GM18526 (cell line): ENCODE data around the gene GPR17.

Experiments used
- POLR2A ChIP-seq: IDR thresholded peaks from 3 replicates; pipeline ENCODE4 v1.6.1; 2011; ENCODE audit not compliant: insufficient read length; ENCODE audit errors: extremely low read depth

Gene GPR17

DNA sequence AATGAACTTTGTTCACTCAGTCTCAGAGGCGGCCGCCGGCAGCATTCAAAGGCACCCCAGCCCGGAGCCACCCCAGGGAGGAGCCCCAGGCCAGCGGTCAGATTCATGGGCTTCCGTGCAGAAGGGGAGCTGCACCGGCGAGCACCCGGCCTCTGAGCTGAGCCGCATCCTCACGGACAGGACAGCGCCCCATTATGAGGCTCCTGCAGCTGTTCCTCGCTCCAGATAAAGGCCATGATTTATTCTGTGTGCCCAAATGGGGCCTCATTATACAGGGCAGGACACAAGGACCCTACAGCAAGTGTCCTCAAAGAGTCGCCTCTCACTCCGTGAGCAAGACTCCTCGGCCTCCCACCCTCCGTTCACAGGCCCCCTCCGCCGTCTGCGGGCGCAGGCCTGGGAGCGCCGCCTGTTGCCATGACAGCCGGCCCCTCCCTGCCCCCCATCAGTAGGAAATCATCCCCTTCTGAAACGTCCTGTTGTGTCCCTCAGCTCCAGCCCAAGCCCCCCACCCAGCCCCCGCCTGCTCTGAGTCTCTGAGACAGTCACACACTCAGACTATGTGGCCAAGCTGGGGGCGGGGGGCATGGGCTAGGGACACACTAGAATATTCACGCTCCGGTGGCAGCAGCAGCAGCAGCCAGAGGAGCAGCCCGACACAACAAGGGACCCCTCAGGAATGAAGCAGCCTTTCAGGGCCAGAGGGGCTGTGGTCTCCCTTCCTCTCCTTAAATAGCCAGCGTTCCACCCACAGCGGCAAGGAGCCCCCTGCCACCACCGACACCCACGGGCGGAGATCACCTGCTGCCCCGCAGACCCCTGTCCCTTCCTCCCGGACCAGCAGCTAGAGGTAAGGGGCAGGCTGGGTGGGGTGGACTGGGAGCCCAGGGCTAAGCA is at the start of gene GPR17:
TSS of gene GPR17 (plus strand) at position 759 of the 897 bp plus-strand sequence. CDS start 4,583 bp downstream, outside the sequence.
- no peak for TF ChIP-seq POLR2A

- no peak for TF ChIP-seq POLR2A
Observed at GRCh38 chr2:127596311-127597045, 49.5 kb upstream of the GPR17 start.

DNA sequence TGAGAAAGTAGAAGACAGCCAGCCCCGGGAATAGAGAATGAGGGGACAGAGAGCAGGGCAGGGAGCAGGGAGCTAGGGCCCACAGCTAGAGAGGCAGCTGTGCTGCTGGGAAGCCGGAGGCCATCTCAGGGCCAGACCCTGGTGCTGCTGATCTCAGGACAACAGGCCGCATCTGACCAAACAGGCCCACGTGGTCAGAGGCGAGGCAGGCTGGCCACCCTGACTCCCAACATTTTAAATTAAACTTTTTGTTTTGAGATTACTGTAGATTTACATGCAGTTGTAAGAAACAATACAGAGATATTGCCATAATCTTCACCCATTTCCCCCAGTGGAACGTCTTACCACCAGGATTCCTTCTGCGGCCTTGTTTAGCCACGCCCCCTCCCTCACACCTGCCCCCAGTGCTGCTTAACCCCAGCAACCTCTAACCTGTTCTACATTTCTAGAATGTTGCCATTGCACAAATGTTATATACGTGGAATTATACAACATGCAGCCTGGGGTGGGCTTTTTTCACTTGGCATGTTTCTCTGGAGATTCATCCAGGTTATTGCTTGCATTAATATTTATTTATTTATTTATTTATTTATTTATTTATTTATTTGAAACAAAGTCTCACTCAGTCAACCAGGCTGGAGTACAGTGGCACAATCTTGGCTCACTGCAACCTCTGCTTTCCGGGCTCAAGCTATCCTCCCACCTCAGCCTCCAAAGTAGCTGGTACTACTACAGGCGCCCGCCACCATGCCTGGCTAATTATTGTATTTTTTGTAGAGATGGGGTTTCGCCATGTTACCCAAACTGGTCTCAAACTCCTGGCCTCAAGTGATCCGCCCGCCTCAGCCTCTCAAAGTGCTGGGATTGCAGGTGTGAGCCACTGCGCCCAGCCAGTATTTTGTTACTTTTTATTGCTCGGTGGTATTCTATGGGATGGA is 48.6 kb upstream of the GPR17 start:
- TF ChIP-seq POLR2A = no peak

GRCh38 chr2:127597984-127598380 is 48.0 kb upstream of the GPR17 start:
- no peak for TF ChIP-seq POLR2A

DNA sequence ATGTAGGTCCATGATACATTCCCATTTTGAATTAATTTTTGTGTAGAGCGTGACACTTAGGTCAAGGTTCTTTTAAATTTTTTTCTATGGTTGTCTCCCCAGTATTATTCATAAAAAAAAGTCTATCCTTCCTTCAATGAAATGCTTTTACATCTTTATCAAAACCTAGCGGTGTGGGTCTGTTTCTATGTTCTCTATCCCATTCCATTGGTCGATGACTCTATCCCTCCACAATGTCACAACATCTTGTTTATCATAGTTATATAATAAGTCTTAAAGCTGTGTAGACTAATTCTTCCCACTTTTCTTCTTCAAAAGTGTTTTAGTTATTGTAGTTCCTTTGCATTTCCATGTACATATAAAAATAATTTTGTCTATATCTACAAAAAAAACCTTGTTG is 47.2 kb upstream of the GPR17 start:
- no peak for TF ChIP-seq POLR2A

GRCh38 chr2:127599211-127599610 is 46.7 kb upstream of the GPR17 start:
- no peak for TF ChIP-seq POLR2A

GRCh38 chr2:127604986-127605385 is 41.0 kb upstream of the GPR17 start:
- TF ChIP-seq POLR2A = no peak

DNA sequence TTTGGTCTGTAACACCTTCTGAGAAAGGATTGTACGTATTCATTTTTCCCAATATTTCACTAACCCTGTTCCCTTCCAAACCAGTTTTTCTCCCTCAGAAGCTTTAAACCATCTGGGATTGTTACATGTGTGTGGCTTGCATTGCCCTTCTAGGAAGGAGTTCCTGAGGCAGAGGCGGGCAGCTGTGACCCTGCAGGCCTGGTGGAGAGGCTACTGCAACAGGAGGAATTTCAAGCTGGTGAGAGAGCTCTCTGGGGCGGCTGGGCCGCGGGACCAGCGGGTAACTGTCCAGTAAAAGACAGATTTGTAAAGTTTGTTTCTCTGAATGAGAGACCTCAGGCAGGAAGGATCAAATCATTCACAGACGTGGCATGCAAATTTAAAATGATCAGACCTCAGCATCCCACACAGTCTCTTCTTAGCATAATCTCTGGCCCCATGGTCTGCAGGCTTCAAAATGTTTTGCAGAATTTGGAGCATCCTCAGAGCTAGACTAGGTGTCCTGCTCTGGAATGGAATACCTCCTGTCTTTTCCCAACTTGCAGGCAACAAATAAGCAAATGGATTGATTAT is 40.2 kb upstream of the GPR17 start:
- no peak for TF ChIP-seq POLR2A

DNA sequence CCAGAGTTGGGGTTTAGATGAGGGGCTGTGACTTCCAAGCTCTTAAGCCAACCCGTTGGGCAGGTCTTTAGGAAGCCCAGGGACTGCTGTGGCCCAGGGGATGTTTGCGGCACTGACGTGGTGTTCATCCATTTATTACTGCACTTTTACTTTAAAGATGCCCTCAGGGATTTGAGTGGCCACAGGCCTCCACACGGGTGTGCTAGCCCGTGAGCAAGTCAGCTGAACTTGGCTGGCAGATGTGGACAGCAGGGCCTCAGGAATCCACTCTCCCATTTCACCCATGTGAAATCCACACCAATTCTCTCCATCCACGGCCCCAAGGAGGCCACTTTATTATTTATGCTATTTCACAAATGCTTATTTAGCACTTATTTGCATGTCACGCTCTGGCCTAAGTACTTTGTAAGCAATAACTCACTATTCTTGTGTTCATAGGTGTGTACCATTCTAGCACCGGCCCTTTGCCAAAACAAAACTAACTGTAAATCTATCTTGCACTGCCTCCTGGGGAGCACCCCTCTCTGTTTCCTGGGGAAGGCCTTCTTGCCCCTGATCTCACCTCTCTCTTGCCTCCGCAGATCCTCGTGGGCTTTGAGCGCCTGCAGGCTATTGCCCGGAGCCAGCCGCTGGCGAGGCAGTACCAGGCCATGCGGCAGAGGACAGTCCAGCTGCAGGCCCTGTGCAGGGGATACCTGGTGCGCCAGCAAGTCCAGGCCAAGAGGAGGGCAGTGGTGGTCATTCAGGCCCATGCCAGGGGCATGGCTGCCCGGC is 39.1 kb upstream of the GPR17 start:
- no peak for TF ChIP-seq POLR2A

DNA sequence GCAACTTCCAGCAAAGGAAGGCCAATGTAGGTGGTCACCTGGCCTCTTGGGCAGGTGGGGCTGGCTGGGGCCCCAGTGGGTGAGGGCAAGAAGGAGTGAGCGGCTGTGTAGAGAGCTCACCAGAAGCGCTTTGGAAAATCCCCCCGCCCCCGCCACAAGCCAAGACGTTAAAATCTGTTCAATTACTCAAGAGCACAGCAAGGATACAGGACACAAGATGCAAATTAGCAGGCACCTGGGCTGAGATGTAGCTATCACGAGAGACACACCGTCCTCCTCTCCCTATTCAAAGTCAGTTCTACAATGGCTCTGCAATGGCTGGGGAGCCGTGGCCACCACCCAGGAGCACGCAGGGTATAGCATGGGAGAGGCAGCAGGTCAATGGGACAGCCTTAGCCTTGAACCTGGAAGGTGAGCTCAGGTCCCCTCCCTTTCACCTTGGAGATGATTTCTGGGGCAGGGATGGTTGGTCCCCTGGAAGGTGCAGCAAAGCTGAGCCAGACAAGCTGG is 38.5 kb upstream of the GPR17 start:
- no peak for TF ChIP-seq POLR2A

DNA sequence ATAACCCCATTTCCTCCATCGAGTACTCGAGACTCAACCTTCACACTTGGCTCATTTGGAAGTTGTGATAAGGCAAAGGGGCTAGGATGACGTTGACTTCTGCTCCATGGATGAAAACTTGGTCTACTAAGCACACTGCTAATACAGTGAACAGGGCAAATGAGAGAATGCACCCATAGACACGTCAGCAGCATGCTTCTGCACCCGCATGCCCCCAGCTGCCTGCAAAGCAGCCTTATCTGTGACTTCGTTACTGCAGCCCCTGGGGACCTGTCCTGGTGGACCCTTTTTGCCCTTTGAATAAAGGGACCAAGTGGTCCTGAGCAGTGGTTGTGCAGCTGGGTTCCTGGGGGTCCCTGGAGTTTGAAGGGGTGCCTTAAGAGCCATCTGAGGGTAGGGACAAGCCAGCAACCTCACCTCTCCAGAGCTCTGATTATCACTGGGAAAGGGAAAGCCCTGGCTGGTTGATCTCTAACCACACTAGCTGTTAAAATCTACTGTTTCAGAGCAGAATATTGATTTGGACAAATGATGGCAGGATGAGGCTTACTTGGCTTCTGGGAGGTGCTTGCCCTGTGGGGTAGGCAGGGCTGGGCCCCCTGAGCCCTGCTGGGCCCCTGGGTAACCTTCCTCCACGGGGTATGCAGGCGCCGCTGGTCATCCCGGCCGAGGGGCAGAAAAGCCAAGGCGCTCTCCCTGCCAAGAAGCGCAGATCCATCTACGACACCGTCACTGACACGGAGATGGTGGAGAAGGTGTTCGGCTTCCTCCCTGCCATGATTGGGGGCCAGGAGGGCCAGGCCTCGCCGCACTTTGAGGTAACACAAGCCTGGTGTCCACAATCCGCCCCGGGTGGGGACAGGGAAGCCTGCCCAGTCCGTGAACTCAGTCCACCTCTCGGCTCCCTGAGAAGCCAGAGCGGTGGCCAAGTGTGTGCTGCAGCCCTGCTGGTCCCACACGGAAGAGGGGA is 37.6 kb upstream of the GPR17 start:
- no peak for TF ChIP-seq POLR2A

DNA sequence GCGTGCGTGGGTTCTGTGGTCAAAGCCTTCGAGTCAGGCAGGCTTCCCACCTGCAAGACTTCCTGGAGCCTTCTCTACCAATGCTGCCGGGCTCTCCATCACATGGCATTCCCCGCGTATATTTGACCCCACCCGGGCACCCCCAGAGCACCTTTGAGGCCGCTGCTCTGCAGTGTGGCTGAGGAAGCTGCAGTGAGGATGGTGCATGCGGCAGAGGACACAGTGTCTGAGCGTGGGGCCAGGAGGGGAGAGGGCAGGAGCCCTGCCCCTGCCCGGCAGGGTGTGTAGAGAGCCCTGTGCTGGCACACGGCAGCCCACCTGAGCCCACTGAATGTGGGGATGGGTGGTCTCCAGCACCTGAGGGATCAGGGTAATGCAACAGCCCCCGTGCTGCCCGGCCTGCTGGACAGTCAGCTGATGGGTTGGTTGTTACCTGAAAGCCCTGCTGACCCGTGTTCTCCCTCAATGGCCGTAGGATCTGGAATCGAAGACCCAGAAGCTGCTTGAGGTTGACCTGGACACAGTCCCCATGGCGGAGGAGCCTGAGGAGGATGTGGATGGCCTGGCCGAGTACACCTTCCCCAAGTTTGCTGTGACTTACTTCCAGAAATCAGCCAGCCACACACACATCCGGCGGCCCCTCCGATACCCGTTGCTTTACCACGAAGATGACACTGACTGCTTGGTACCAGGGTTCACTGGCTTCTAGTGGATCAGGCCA is 36.8 kb upstream of the GPR17 start:
- no peak for TF ChIP-seq POLR2A
